OCI-LY1 (cell line): ENCODE results near the gene C2.

Experiments
- H2AFZ ChIP-seq: fragments of 200-600 bp; sonication (generic), shearing (Covaris generic); 2 replicates; pipeline ENCODE4 v1.6.0; 2014; ENCODE audit warnings: antibody characterized with exemption, mild to moderate bottlenecking, low read length
- H3F3A ChIP-seq: fragments of 200-600 bp; sonication (generic), shearing (Covaris generic); 2 replicates; pipeline ENCODE4 v1.6.0; 2014; ENCODE audit warnings: mild to moderate bottlenecking, antibody characterized with exemption, low read length, moderate library complexity; ENCODE audit not compliant: insufficient read depth
- H3K27ac ChIP-seq: fragments of 200-600 bp; sonication (generic); 2 replicates; pipeline ENCODE4 v1.5.1; 2014; ENCODE audit warnings: low read length, mixed run types, mild to moderate bottlenecking, low read depth; ENCODE audit not compliant: poor library complexity, severe bottlenecking
- H3K27me3 ChIP-seq: fragments of 200-600 bp; sonication (generic); 2 replicates; pipeline ENCODE4 v1.6.0; 2014; ENCODE audit warnings: antibody characterized with exemption, mild to moderate bottlenecking, low read length, moderate library complexity; ENCODE audit not compliant: insufficient read depth
- H3K36me3 ChIP-seq: fragments of 200-600 bp; sonication (generic); 2 replicates; pipeline ENCODE4 v1.6.1; 2014; ENCODE audit warnings: mild to moderate bottlenecking, antibody characterized with exemption, low read length, moderate library complexity, mixed read lengths; ENCODE audit not compliant: insufficient read depth
- H3K4me1 ChIP-seq: fragments of 200-600 bp; sonication (generic); 2 replicates; pipeline ENCODE4 v1.5.1; 2014; ENCODE audit warnings: mild to moderate bottlenecking, low read length, moderate library complexity; ENCODE audit not compliant: insufficient read depth, severe bottlenecking
- H3K4me2 ChIP-seq: fragments of 200-600 bp; sonication (generic), shearing (Covaris generic); 2 replicates; pipeline ENCODE4 v1.6.1; 2014; ENCODE audit warnings: low read length
- H3K4me3 ChIP-seq: fragments of 200-600 bp; sonication (generic); 2 replicates; pipeline ENCODE4 v1.5.1; 2014; ENCODE audit warnings: low read length, low read depth, mild to moderate bottlenecking, mixed read lengths; ENCODE audit not compliant: poor library complexity, severe bottlenecking
- H3K79me2 ChIP-seq: fragments of 200-600 bp; shearing (Covaris generic); 2 replicates; pipeline ENCODE4 v1.6.1; 2016; ENCODE audit warnings: mixed run types, low read length, mixed read lengths; ENCODE audit not compliant: insufficient read depth
- H3K9ac ChIP-seq: fragments of 200-600 bp; sonication (generic), shearing (Covaris generic); 2 replicates; pipeline ENCODE4 v1.6.1; 2014; ENCODE audit warnings: mild to moderate bottlenecking, low read length, mixed read lengths
- H3K9me2 ChIP-seq: fragments of 200-600 bp; sonication (generic), shearing (Covaris generic); 2 replicates; pipeline ENCODE4 v1.6.1; 2014; ENCODE audit warnings: low read depth, mild to moderate bottlenecking, low read length, mixed read lengths
- H3K9me3 ChIP-seq: fragments of 200-600 bp; shearing (Covaris generic); 2 replicates; pipeline ENCODE4 v1.6.1; 2014; ENCODE audit warnings: low read length, mixed read lengths
- H4K20me1 ChIP-seq: fragments of 200-600 bp; sonication (generic), shearing (Covaris generic); 2 replicates; pipeline ENCODE4 v1.6.0; 2016; ENCODE audit warnings: mild to moderate bottlenecking, low read length; ENCODE audit not compliant: insufficient read depth
- CTCF ChIP-seq: fragments of 200-600 bp; sonication (generic), shearing (Covaris generic); IDR thresholded peaks from 2 replicates; pipeline ENCODE4 v1.5.1; 2017; ENCODE audit warnings: mild to moderate bottlenecking, antibody characterized with exemption, low read length, moderate library complexity, mixed read lengths
- EZH2 ChIP-seq: fragments of 200-600 bp; sonication (generic), shearing (Covaris generic); IDR thresholded peaks from 2 replicates; pipeline ENCODE4 v1.8.0; 2017; ENCODE audit warnings: borderline replicate concordance, mixed run types, mild to moderate bottlenecking, antibody characterized with exemption, low read length, moderate library complexity, mixed read lengths

Gene C2

DNA sequence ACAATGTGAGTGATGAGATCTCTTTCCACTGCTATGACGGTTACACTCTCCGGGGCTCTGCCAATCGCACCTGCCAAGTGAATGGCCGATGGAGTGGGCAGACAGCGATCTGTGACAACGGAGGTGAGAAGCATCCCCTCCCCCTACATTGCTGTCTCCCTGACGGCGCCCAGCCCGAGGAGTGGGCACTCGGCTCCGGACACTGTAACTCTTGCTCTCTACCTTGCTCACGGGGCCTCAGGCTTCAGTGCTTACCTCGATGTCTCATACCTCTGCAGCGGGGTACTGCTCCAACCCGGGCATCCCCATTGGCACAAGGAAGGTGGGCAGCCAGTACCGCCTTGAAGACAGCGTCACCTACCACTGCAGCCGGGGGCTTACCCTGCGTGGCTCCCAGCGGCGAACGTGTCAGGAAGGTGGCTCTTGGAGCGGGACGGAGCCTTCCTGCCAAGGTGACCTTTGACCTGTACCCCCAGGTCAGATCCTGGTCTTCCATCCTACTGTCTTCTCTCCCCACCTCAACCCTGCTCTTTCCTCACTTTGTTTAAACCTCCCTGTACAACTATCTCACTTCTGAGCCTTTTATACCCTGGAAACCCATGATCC is 19.7 kb downstream of the C2 start:
- Histone ChIP-seq H3K4me1 (no peaks in the 10 kb centered on the region), H3K27me3 (peaks cover 10% of the 10 kb centered on the region), H4K20me1 (no peaks in the 10 kb centered on the region), H3K9me2 (no peaks in the 10 kb centered on the region), H3K79me2 (no peaks in the 10 kb centered on the region), H3K4me3 (no peak overlapping the region), H3K4me2 (no peak overlapping the region), H3K9me3 (no peaks in the 10 kb centered on the region), H2AFZ (no peak overlapping the region), H3F3A (no peaks in the 10 kb centered on the region), H3K36me3 (peaks cover 12% of the 10 kb centered on the region; the same call in 1 of the 2 replicates), H3K27ac (no peak overlapping the region), H3K9ac (no peak overlapping the region)
- no peak for TF ChIP-seq EZH2
- TF ChIP-seq CTCF, result no peak

DNA sequence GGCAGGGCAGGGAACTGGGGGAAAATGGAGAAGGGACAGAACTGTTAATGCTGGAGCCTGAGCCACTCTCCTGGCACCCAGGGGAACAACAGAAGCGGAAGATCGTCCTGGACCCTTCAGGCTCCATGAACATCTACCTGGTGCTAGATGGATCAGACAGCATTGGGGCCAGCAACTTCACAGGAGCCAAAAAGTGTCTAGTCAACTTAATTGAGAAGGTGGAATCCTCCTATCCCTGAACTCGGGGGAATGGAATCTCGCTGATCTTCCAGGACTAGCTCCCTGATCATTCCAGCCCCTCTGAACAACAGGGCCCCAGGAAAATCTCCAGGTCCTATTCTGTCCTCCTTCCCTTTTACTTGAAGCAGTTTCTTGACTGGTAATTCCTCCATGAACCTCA is 20.3 kb downstream of the C2 start:
- Histone ChIP-seq H3K36me3 (peaks cover 19% of the 10 kb centered on the region; the same call in 1 of the 2 replicates), H3K9me2 (no peaks in the 10 kb centered on the region), H3K27ac (no peak overlapping the region), H3F3A (no peaks in the 10 kb centered on the region), H3K4me3 (no peak overlapping the region), H3K79me2 (no peaks in the 10 kb centered on the region), H2AFZ (no peak overlapping the region), H3K9me3 (no peaks in the 10 kb centered on the region), H3K4me1 (no peaks in the 10 kb centered on the region), H4K20me1 (no peaks in the 10 kb centered on the region), H3K9ac (no peak overlapping the region), H3K27me3 (peaks cover 5% of the 10 kb centered on the region; the same call in 1 of the 2 replicates), H3K4me2 (no peak overlapping the region)
- TF ChIP-seq CTCF (no peak), EZH2 (no peak)

- Histone ChIP-seq H3K27me3 (peaks cover 5% of the 10 kb centered on the region; the same call in 1 of the 2 replicates), H3K4me3 (no peak overlapping the region), H3K9ac (no peak overlapping the region), H2AFZ (no peak overlapping the region), H3K79me2 (no peaks in the 10 kb centered on the region), H3K4me1 (no peaks in the 10 kb centered on the region), H3K9me2 (no peaks in the 10 kb centered on the region), H3F3A (no peaks in the 10 kb centered on the region), H3K27ac (no peak overlapping the region), H3K9me3 (no peaks in the 10 kb centered on the region), H3K36me3 (peaks cover 23% of the 10 kb centered on the region), H3K4me2 (no peak overlapping the region), H4K20me1 (no peaks in the 10 kb centered on the region)
- TF ChIP-seq CTCF, result no peak
Measured at GRCh38 chr6:31948306-31948705, 20.8 kb downstream of the C2 start.
